Right renal pelvis (tissue), 4 donors: ENCODE data around the gene PPP2R5C. TPM values are rescaled to one million over a fixed set of nuclear protein-coding genes. Genes with fewer than 3 reads are reported as not detected.
"Not testable (repeated sequence)": the region's sequence is repeated elsewhere in the genome, so short reads cannot be mapped to it uniquely, and the experiment has no call there.

Experiments used
- DNase-seq, 4 donors: peaks; one replicate each; pipeline ENCODE4 v3.0.0-alpha.2; 2013; ENCODE audit warnings: low read depth in 4 of 4, low spot score in 3 of 4, missing footprints in 1 of 4
- polyA plus RNA-seq, 4 donors: library from polyadenylated mRNA; unstranded; fragments of 120-200 nt; gene quantifications; one replicate each; pipeline ENCODE4 v1.2.1, GENCODE V29; 2013; ENCODE audit not compliant: insufficient read length in 4 of 4

PPP2R5C gene
- polyA plus RNA-seq, 4 donors: 99.3 to 119 (median 117) TPM

- not testable (repeated sequence) for DNase-seq
Observed at GRCh38 chr14:101749756-101750155, 11.8 kb upstream of the PPP2R5C start.

- no peak for DNase-seq
Observed at GRCh38 chr14:101754893-101755292, 6.6 kb upstream of the PPP2R5C start.

- no peak for DNase-seq
Observed at GRCh38 chr14:101755591-101756324, 5.8 kb upstream of the PPP2R5C start.

- DNase-seq: no peak
Observed at GRCh38 chr14:101757064-101757838, 4.3 kb upstream of the PPP2R5C start.

GRCh38 chr14:101757839-101758211 lies 3.7 kb upstream of the PPP2R5C start:
- no peak for DNase-seq

GRCh38 chr14:101758913-101759593 lies 2.5 kb upstream of the PPP2R5C start:
- DNase-seq: no peak

- DNase-seq: peak; percentile 90 to 93 (median 91)
Observed at GRCh38 chr14:101760138-101761011, 1.1 kb upstream of the PPP2R5C start.

- peak in 1 of 4 donors; percentile 20 for DNase-seq
Observed at GRCh38 chr14:101761881-101762529, 496 bp downstream of the PPP2R5C start.

- no peak for DNase-seq
Observed at GRCh38 chr14:101762530-101763101, 1.1 kb downstream of the PPP2R5C start.

GRCh38 chr14:101763941-101764709 lies 2.6 kb downstream of the PPP2R5C start:
- DNase-seq: no peak

GRCh38 chr14:101767618-101768362 lies 6.3 kb downstream of the PPP2R5C start:
- no peak for DNase-seq

GRCh38 chr14:101770183-101770582 lies 8.7 kb downstream of the PPP2R5C start:
- no peak for DNase-seq

GRCh38 chr14:101772770-101773169 lies 11.3 kb downstream of the PPP2R5C start:
- no peak for DNase-seq

GRCh38 chr14:101773378-101773777 lies 11.9 kb downstream of the PPP2R5C start:
- no peak for DNase-seq

GRCh38 chr14:101774006-101774795 lies 12.7 kb downstream of the PPP2R5C start:
- no peak for DNase-seq

GRCh38 chr14:101774814-101775213 lies 13.3 kb downstream of the PPP2R5C start:
- no peak for DNase-seq

GRCh38 chr14:101775826-101776225 lies 14.3 kb downstream of the PPP2R5C start:
- no peak for DNase-seq
